Breast epithelium (tissue), 4 donors: ENCODE measurements around the gene SYCE3. TPM values are rescaled to one million over a fixed set of nuclear protein-coding genes. Genes with fewer than 3 reads are reported as not detected.

Source experiments
- DNase-seq, 2 donors: peaks; one replicate each; pipeline ENCODE4 v3.0.0-alpha.2; 2019; ENCODE audit warnings: low spot score in 2 of 2
- H3K27ac ChIP-seq, 2 donors: fragments of 200-600 bp; sonication (generic) in 1 of 2; one replicate each; pipeline ENCODE4 v1.5.1; 2016 to 2019; ENCODE audit warnings: mild to moderate bottlenecking in 1 of 2
- H3K27me3 ChIP-seq, 2 donors: fragments of 200-600 bp; sonication (generic) in 1 of 2; one replicate each; pipeline versions ENCODE4 v1.5.1 to v1.6.0; 2017 to 2019; ENCODE audit warnings: control low read depth in 1 of 2, mild to moderate bottlenecking in 1 of 2
- H3K36me3 ChIP-seq: fragments of 200-600 bp; one replicate; pipeline ENCODE4 v1.5.1; 2019
- H3K4me1 ChIP-seq, 2 donors: fragments of 200-600 bp; sonication (generic); one replicate each; pipeline ENCODE4 v1.5.1; 2016 to 2019; ENCODE audit warnings: control low read depth in 1 of 2
- H3K4me3 ChIP-seq, 3 donors: fragments of 200-600 bp; sonication (generic); 1 replicate in 2 of 3; 2 replicates in 1 of 3; pipeline ENCODE4 v1.5.1; 2016 to 2019; ENCODE audit warnings: mild to moderate bottlenecking in 3 of 3, moderate library complexity in 2 of 3
- H3K9me3 ChIP-seq, 2 donors: fragments of 200-600 bp; sonication (generic) in 1 of 2; one replicate each; pipeline ENCODE4 v1.5.1; 2016 to 2019; ENCODE audit warnings: control low read depth in 1 of 2
- CTCF ChIP-seq, 3 donors: fragments of 450-650 bp; IDR thresholded peaks; one replicate each; pipeline ENCODE4 v1.5.1; 2016 to 2017; ENCODE audit warnings: antibody characterized with exemption in 3 of 3, mild to moderate bottlenecking in 3 of 3, moderate library complexity in 3 of 3
- POLR2A ChIP-seq: fragments of 450-650 bp; IDR thresholded peaks from one replicate; pipeline ENCODE4 v1.6.1; 2016; ENCODE audit warnings: antibody characterized with exemption, mild to moderate bottlenecking, moderate library complexity
- POLR2AphosphoS5 ChIP-seq, 3 donors: sonication (generic); formaldehyde crosslinking; IDR thresholded peaks; one replicate each; pipeline ENCODE4 v1.6.1; 2017; ENCODE audit warnings: antibody characterized with exemption in 3 of 3
- intact Hi-C: fragments of 100-400 bp; cut with DNase I; formaldehyde crosslinking; loops from one replicate; pipeline ENCODE4 v1.15.1; 2023; ENCODE audit warnings: low total_unique reads
- total RNA-seq, 3 donors: library from RNA; depleted of rRNA; stranded (reverse); fragments of >200 nt; gene quantifications; one replicate each; pipeline ENCODE4 v1.1.0, GENCODE V29; 2016

The SYCE3 gene
- total RNA-seq, 3 donors from 2014 or later = not detected

GRCh38 chr22:50503475-50504145, 59.1 kb downstream of the SYCE3 start:
- Histone ChIP-seq H3K27ac (no peak overlapping the region), H3K4me1 (peaks cover 0 to 9% of the 10 kb centered on the region in 2 donors), H3K4me3 (no peak overlapping the region), H3K36me3 (no peaks in the 10 kb centered on the region), H3K27me3 (no peaks in the 10 kb centered on the region), H3K9me3 (no peaks in the 10 kb centered on the region)
- intact Hi-C loops = loop anchor here (10.0 kb wide), 1 partner anchor 249 kb away; the partner anchor contains the start of gene HDAC10
- DNase-seq = no peak
- no peak for TF ChIP-seq POLR2AphosphoS5 (IDR thresholded peaks at IDR 0.05)
- TF ChIP-seq POLR2A = no peak
- no peak for TF ChIP-seq CTCF (IDR thresholded peaks at IDR 0.05)

- H3K4me1 ChIP-seq = peaks cover 0 to 9% of the 10 kb centered on the region in 2 donors
- no peaks in the 10 kb centered on the region for H3K36me3 ChIP-seq
- intact Hi-C loops = loop anchor here (10.0 kb wide), 1 partner anchor 248 kb away; the partner anchor contains the start of gene HDAC10
- no peak overlapping the region for H3K27ac ChIP-seq
- H3K4me3 ChIP-seq = no peak overlapping the region
- no peaks in the 10 kb centered on the region for H3K9me3 ChIP-seq
- DNase-seq = no peak
- TF ChIP-seq CTCF (IDR thresholded peaks at IDR 0.05) = no peak
- TF ChIP-seq POLR2A = no peak
- no peak for TF ChIP-seq POLR2AphosphoS5 (IDR thresholded peaks at IDR 0.05)
- no peaks in the 10 kb centered on the region for H3K27me3 ChIP-seq
Observed at GRCh38 chr22:50502628-50503474, 59.9 kb downstream of the SYCE3 start.

- Histone ChIP-seq H3K4me1 (peaks cover 0 to 9% of the 10 kb centered on the region in 2 donors), H3K4me3 (no peak overlapping the region), H3K36me3 (no peaks in the 10 kb centered on the region), H3K27ac (no peak overlapping the region), H3K27me3 (no peaks in the 10 kb centered on the region), H3K9me3 (no peaks in the 10 kb centered on the region)
- intact Hi-C loops = loop anchor here (10.0 kb wide), 1 partner anchor 247 kb away; the partner anchor contains the start of gene HDAC10
- TF ChIP-seq POLR2AphosphoS5 (IDR thresholded peaks at IDR 0.05) = no peak
- no peak for TF ChIP-seq POLR2A
- TF ChIP-seq CTCF (IDR thresholded peaks at IDR 0.05) = no peak
- DNase-seq = no peak
Observed at GRCh38 chr22:50502096-50502495, 60.6 kb downstream of the SYCE3 start.

Other genes with a start within 250 kb of the SYCE3 start
- gene DENND6B, start 235.9 kb downstream of the SYCE3 start, total RNA-seq = 1 to 10 TPM; 1.8 to 6.9 (median 5.4) TPM
- 10 to 100 TPM; 48.3 to 54.1 (median 49.5) TPM for gene PPP6R2, start 219.6 kb downstream of the SYCE3 start, total RNA-seq
- 10 to 100 TPM; 30.6 to 33.1 (median 30.6) TPM for gene SBF1, start 87.9 kb downstream of the SYCE3 start, total RNA-seq
- gene ADM2, start 81.4 kb downstream of the SYCE3 start, total RNA-seq = under 1 TPM in 2 of 3 donors, not detected in 1; 0.59 to 0.98 TPM
- not detected for gene MIOX, start 76.1 kb downstream of the SYCE3 start, total RNA-seq
- 10 to 100 TPM; 35.7 to 54.9 (median 39.5) TPM for gene LMF2, start 55.2 kb downstream of the SYCE3 start, total RNA-seq
- gene NCAPH2, start 54.7 kb downstream of the SYCE3 start, total RNA-seq = 10 to 100 TPM; 25.9 to 48.2 (median 43.0) TPM
- 1 to 10 TPM; 1.9 to 6.6 (median 4.3) TPM for gene SCO2, start 37.3 kb downstream of the SYCE3 start, total RNA-seq
- 100 to 1,000 TPM in 1 of 3 donors, 10 to 100 TPM in 2; 44.6 to 115 (median 82.9) TPM for gene TYMP, start 32.9 kb downstream of the SYCE3 start, total RNA-seq
- under 1 TPM; 0.16 to 0.33 (median 0.29) TPM for gene KLHDC7B, start 17.0 kb downstream of the SYCE3 start, total RNA-seq
- 10 to 100 TPM; 13.6 to 40.0 (median 39.4) TPM for gene CPT1B, start 15.5 kb upstream of the SYCE3 start, total RNA-seq
- gene CHKB, start 19.9 kb upstream of the SYCE3 start, total RNA-seq = 10 to 100 TPM; 53.9 to 77.6 (median 71.4) TPM
- gene MAPK8IP2, start 37.9 kb upstream of the SYCE3 start, total RNA-seq = 1 to 10 TPM; 1.9 to 2.2 (median 2.0) TPM
- 10 to 100 TPM; 23.8 to 39.0 (median 36.3) TPM for gene ARSA, start 65.2 kb upstream of the SYCE3 start, total RNA-seq
- 10 to 100 TPM in 1 of 3 donors, 1 to 10 TPM in 2; 4.8 to 28.8 (median 5.9) TPM for gene SHANK3, start 109.9 kb upstream of the SYCE3 start, total RNA-seq
- gene ACR, start 175.3 kb upstream of the SYCE3 start, total RNA-seq = under 1 TPM in 2 of 3 donors, not detected in 1; 0.44 to 0.80 TPM
- 10 to 100 TPM; 16.0 to 33.1 (median 32.1) TPM for gene RABL2B, start 220.7 kb upstream of the SYCE3 start, total RNA-seq